ENCODE measurements around the gene UNC13A.
A peak's percentile ranks its signal among the peaks of the same experiment; 100 is the strongest.
"Not testable (repeated sequence)": the region's sequence is repeated elsewhere in the genome, so short reads cannot be mapped to it uniquely, and the experiment has no call there.

The UNC13A gene

DNA sequence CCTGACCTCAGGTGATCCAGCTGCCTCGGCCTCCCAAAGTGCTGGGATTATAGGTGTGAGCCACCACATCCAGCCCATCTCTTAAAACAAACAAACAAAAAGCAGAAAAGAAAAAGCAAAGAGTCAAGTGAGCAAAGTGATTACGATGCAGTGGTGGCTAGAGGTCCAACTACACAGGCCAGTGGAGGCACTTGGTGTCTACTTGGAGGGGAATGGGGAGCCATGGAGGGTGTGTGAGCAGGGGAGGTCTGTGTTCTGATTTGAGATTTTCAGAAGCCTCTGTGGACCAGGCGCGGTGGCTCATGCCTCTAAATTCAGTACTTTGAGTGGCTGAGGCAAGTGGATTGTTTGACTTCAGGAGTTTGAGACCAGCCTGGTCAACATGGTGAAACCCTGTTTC, 126.1 kb downstream of the UNC13A start:
- no peak for DNase-seq

DNA sequence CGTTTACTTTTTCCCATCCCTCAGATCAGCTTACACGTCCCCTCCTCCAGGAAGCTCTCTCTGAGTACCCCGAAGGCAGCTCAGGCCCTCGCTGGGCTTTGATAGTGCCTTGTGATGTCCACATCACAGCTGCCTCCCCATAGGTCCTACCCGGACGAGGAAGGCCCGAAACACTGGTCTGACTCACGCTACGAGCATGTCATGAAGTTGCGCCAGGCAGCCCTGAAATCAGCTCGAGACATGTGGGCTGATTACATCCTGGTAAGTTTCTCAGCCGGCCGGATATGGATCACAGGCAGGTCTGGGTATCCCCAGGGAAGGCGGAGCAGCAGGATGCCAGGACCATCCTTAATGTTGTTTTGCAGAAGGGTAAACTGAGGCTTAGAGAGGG, 128.0 kb downstream of the UNC13A start:
- DNase-seq, result peak; percentile 97 to 99

DNA sequence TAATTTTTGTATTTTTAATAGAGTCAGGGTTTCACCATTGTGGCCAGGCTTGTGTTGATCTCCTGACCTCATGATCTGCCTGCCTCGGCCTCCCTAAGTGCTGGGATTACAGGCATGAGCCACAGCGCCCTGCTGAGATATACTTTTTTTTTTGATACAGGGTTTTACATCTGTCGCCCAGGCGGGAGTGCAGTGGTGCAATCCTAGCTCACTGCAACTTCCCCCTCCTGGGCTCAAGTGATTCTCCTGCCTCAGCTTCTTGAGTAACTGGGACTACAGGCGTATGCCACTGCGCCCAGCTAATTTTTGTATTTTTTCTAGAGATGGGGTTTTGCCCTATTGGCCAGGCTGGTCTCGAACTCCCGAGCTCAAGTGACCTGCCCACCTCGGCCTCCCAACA, 130.7 kb downstream of the UNC13A start:
- peak; percentile 90 to 92 for DNase-seq

DNA sequence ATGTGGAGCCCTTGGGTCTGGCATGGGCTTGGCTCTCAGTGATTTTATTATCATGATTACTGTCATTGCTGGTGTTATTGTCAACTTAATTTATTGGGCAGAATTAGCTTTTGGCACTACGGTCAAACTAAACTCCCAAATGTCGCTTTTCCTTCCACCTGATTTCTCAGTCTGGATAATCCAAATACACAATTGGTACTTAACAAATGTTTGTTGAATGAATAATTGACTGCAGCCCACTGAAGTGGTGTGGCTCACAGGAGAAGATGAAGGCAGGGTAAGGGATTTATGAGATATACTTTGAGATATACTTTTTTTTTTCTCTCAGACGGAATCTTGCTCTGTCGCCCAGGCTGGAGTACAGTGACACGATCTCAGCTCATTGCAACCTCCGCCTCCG, 131.2 kb downstream of the UNC13A start:
- DNase-seq, result no peak

DNA sequence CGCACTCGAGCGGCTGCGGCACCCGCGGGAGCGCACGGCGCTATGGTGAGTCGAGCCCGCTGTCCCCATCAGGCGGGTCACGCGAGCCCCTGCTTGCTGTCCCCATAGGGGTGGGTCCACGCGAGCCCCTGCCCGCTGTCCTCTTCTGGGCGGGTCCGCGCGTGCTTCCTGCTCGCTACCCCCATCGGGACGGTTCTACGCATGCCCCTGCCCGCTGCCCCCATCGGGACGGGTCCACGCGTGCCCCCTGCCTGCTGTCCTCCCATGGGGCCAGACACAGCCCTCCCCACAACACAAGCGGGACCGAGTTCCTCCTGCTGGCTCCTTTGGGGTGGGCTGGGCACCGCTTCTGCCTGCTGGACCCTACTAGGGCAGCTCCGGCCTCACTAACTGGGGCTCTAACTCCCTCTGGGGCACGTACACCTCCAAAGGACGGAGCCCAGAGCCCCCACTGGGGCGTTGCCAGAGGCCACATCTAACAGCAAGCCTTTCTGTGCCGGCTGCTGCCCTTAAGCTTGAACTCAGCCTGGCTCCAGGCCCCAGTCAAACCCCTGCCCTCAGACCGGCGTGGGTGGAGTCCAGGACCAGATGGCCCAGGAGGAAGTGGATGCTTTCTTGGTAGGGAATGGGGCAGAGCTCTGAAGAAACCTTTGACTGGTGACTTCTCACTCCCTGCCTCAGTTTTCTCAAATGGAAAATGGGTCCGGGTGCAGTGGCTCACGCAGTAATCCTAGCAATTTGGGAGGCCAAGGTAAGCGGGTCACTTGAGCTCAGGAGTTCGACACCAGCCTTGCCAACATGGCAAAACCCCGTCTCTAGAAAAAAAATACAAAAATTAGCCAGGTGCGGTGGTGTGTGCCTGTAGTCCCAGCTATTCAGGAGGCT, 132.0 kb downstream of the UNC13A start:
- DNase-seq, result peak; percentile 91 to 94

DNA sequence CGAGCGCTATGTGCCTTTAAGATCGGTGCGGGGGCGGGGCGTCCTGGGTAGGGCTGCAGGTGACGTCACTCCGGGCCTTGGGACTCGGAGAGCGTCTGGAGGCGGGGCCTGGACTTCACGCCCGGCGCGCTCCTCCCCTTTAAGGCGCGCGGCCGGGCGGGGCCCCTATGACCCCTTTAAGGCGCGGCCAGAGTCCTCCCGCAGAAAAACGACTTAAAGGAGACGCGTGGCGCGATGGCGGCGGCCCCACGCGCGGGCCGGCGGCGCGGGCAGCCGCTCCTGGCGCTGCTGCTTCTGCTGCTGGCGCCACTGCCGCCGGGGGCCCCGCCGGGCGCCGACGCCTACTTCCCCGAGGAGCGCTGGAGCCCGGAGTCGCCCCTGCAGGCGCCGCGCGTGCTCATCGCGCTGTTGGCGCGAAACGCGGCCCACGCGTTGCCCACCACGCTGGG, 132.7 kb downstream of the UNC13A start, which contains the start of gene COLGALT1:
Gene COLGALT1 (plus strand): TSS at position 170 of the 449 bp plus-strand sequence. CDS start 65 bp downstream, at position 235.
- DNase-seq, result peak; percentile 99 to 100

DNA sequence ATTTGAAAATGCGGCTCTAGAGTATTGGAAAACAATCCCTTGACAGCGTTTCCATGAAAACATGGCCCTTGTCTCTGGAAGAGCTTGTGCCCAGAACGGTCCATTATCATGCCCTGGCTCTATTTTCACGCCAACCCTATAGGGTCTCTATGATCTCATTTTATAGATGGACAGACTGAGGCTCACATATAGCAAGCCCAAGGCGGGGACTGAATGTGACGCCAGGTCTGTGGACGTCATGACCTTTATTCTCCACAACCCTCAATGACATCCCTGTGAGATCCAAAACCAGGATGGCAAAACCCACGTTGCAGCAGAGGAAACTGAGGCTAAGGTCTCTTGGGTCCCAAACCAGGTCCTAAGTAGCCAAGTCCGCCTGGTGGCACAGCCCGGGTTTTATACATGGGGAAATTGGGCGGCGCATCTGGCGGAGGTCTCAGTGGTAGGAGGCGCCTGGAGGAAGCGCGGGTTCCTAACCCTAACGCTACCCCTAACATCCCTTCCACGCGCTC, 133.1 kb downstream of the UNC13A start:
- no peak for DNase-seq

DNA sequence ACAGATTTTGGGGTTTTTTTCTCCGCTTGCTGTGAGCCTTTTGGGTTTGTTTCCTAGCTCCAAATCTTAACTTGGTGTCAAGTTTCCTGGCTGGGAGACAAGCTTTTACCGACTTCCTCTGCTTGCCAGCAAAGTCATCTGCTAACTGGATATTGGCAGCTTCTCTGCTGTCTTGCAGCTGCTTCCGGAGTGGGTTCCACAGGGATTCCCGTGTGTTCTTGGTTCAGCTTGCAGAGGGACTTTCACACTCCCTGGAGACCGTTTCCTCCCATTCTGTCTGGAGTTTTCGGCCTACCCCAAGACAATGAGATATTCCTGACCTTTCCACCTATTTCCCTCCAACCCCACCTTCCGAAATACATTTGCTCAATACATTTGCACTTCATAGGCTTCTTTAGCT, 134.9 kb downstream of the UNC13A start:
- DNase-seq, result peak; percentile 36 to 50

DNA sequence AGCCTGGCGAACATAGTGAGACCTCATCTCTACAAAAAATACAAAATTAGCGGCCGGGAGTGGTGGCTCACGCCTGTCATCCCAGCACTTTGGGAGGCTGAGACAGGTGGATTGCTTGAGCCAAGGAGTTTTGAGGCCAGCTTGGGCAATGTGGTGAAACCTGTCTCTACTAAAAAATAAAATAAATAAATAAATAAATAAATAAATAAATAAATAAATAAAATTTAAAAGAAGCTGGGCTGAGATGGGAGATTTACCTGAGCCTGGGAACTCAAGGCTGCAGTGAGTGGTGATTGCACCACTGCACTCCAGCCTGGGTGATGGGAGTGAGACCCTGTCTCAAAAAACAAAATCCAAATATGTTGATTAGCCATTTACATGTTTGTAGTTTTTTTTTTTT, 135.4 kb downstream of the UNC13A start:
- not testable (repeated sequence) for DNase-seq

All from inflammatory macrophage (primary cell).